Fibroblast of mammary gland (primary cell): ENCODE results near the gene DET1.

Source experiments
- DNase-seq: peaks from one replicate; pipeline ENCODE4 v3.0.0-alpha.2; 2010; ENCODE audit warnings: low read depth
- H3K4me3 ChIP-seq: 2 replicates; pipeline ENCODE4 v1.5.1; 2011; ENCODE audit warnings: low read depth, mild to moderate bottlenecking, low read length, moderate library complexity; ENCODE audit not compliant: control insufficient read depth
- CTCF ChIP-seq: conservative IDR thresholded peaks from 2 replicates; pipeline ENCODE4 v1.5.1; 2011; ENCODE audit warnings: low read depth, low read length, inconsistent platforms; ENCODE audit not compliant: control insufficient read depth, insufficient read depth

Gene DET1

GRCh38 chr15:88487178-88487795 lies 59.2 kb downstream of the DET1 start:
- TF ChIP-seq CTCF, result no peak
- DNase-seq, result no peak

GRCh38 chr15:88484682-88485331 lies 61.7 kb downstream of the DET1 start:
- no peak for TF ChIP-seq CTCF

More at GRCh38 chr15:88487178-88487795, 59.2 kb downstream of the DET1 start:
- H3K4me3 ChIP-seq, result no peak overlapping the region

GRCh38 chr15:88482263-88482662 lies 64.2 kb downstream of the DET1 start:
- no peak for TF ChIP-seq CTCF
- no peak overlapping the region for H3K4me3 ChIP-seq
- no peak for DNase-seq

More at GRCh38 chr15:88484682-88485331, 61.7 kb downstream of the DET1 start:
- no peak overlapping the region for H3K4me3 ChIP-seq
- DNase-seq, result peak; percentile 52

GRCh38 chr15:88480981-88481380 lies 65.5 kb downstream of the DET1 start:
- TF ChIP-seq CTCF, result no peak
- DNase-seq, result no peak
- H3K4me3 ChIP-seq, result no peak overlapping the region

- DNase-seq, result no peak
- H3K4me3 ChIP-seq, result no peak overlapping the region
- no peak for TF ChIP-seq CTCF
Observed at GRCh38 chr15:88479169-88479568, 67.3 kb downstream of the DET1 start.

- TF ChIP-seq CTCF, result no peak
- no peak for DNase-seq
- no peak overlapping the region for H3K4me3 ChIP-seq
Observed at GRCh38 chr15:88477904-88478303, 68.6 kb downstream of the DET1 start.
